PFSK-1 (cell line): ENCODE data around the gene MPPED1.

ENCODE experiments used
- FOXP2 ChIP-seq: optimal IDR thresholded peaks from 2 replicates; pipeline ENCODE3; 2011; ENCODE audit warnings: borderline replicate concordance, control low read depth, inconsistent platforms; ENCODE audit not compliant: insufficient read depth; ENCODE audit errors: extremely low read length, extremely low read depth
- POLR2AphosphoS5 ChIP-seq: IDR thresholded peaks from 2 replicates; pipeline ENCODE4 v1.6.1; 2012; ENCODE audit warnings: low read depth, mild to moderate bottlenecking, control low read depth, low read length, moderate library complexity
- REST ChIP-seq, 2 experiments: IDR thresholded peaks; 2 replicates each; pipeline versions ENCODE4 v1.6.1 to v1.8.0; 2011 to 2012; ENCODE audit warnings: low read depth in 2 of 2, low read length in 2 of 2, control low read depth in 1 of 2, inconsistent platforms in 1 of 2, mild to moderate bottlenecking in 1 of 2, moderate library complexity in 1 of 2; ENCODE audit not compliant: insufficient read depth in 1 of 2
- SIN3A ChIP-seq: IDR thresholded peaks from 2 replicates; pipeline ENCODE4 v1.6.1; 2012; ENCODE audit warnings: mild to moderate bottlenecking, low read length, moderate library complexity, borderline replicate concordance; ENCODE audit not compliant: insufficient read depth
- TAF1 ChIP-seq: IDR thresholded peaks from 2 replicates; pipeline ENCODE4 v1.6.1; 2012; ENCODE audit warnings: low read length, control low read depth, borderline replicate concordance; ENCODE audit not compliant: insufficient read depth

Gene MPPED1

GRCh38 chr22:43390166-43390565 lies 21.6 kb upstream of the MPPED1 start:
- TF ChIP-seq FOXP2 (no peak), POLR2AphosphoS5 (no peak), REST (IDR thresholded peaks at IDR 0.05; ENCODE audit: insufficient read depth in 1 of 2, low read depth in 2 of 2, low read length in 2 of 2) (no peak), SIN3A (no peak), TAF1 (no peak)

- TF ChIP-seq TAF1 (no peak), POLR2AphosphoS5 (no peak), SIN3A (no peak), REST (IDR thresholded peaks at IDR 0.05; ENCODE audit: insufficient read depth in 1 of 2, low read depth in 2 of 2, low read length in 2 of 2) (no peak), FOXP2 (no peak)
These were observed 20.9 kb upstream of the MPPED1 start for GRCh38 chr22:43390872-43391271.

- TF ChIP-seq POLR2AphosphoS5 (no peak), REST (IDR thresholded peaks at IDR 0.05; ENCODE audit: insufficient read depth in 1 of 2, low read depth in 2 of 2, low read length in 2 of 2) (no peak), SIN3A (no peak), TAF1 (no peak), FOXP2 (no peak)
These were observed 20.5 kb upstream of the MPPED1 start for GRCh38 chr22:43391306-43391705.

- TF ChIP-seq TAF1 (no peak), REST (IDR thresholded peaks at IDR 0.05; ENCODE audit: insufficient read depth in 1 of 2, low read depth in 2 of 2, low read length in 2 of 2) (no peak), POLR2AphosphoS5 (no peak), SIN3A (no peak), FOXP2 (no peak)
These were observed 19.3 kb upstream of the MPPED1 start for GRCh38 chr22:43392385-43392989.
